ENCODE measurements around the gene SEPTIN11.

- TF ChIP-seq, protein P1, sequence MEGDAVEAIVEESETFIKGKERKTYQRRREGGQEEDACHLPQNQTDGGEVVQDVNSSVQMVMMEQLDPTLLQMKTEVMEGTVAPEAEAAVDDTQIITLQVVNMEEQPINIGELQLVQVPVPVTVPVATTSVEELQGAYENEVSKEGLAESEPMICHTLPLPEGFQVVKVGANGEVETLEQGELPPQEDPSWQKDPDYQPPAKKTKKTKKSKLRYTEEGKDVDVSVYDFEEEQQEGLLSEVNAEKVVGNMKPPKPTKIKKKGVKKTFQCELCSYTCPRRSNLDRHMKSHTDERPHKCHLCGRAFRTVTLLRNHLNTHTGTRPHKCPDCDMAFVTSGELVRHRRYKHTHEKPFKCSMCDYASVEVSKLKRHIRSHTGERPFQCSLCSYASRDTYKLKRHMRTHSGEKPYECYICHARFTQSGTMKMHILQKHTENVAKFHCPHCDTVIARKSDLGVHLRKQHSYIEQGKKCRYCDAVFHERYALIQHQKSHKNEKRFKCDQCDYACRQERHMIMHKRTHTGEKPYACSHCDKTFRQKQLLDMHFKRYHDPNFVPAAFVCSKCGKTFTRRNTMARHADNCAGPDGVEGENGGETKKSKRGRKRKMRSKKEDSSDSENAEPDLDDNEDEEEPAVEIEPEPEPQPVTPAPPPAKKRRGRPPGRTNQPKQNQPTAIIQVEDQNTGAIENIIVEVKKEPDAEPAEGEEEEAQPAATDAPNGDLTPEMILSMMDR (IDR thresholded peaks at IDR 0.05) = no peak
- TF ChIP-seq POLR2A (IDR thresholded peaks at IDR 0.05) = no peak
Measured at GRCh38 chr4:76968937-76969336, 19.4 kb downstream of the SEPTIN11 start.
